Measurements from ENCODE around the gene LSM11.
A peak's percentile ranks its signal among the peaks of the same experiment; 100 is the strongest.

The LSM11 gene

DNA sequence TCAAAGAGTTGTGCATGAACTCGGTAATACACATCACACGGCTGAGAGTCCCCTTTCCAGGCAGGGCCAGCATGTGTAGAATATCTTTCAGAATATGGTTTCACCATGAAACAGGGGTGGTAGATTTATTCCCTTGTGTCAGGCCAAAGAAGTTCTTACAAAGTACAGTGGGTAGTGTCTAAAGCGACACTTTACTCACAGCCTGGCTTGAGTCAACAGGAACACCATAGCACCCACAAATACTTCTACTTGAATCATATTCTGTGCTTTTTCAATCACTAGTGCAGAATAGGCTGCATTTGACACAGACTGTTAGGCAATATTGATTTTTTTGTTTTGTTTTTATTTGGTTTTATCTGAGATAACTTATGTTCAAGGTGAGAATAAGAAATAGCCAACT is 12.6 kb downstream of the LSM11 start:
- no peak overlapping the region for H3K4me2 ChIP-seq (ENCODE audit: low read depth, low read length, poor library complexity, severe bottlenecking)
- H3K27ac ChIP-seq (ENCODE audit: low read depth, low read length), result no peak overlapping the region
- no peaks in the 10 kb centered on the region for H3K9me2 ChIP-seq (replicated peaks; ENCODE audit: insufficient read depth, low read length)
- no peak overlapping the region for H2AFZ ChIP-seq (ENCODE audit: low read depth, low read length, severe bottlenecking)
- H3K4me3 ChIP-seq (ENCODE audit: insufficient read depth, low read length, poor library complexity, severe bottlenecking), result no peak overlapping the region
- no peaks in the 10 kb centered on the region for H3K27me3 ChIP-seq (ENCODE audit: low read length)
- H3K79me2 ChIP-seq (ENCODE audit: insufficient read depth, low read length), result no peaks in the 10 kb centered on the region
- TF ChIP-seq CTCF (IDR thresholded peaks at IDR 0.05; ENCODE audit: insufficient read depth, low read length, poor library complexity, severe bottlenecking), result no peak
- no peak for TF ChIP-seq EZH2phosphoT487 (conservative IDR thresholded peaks at IDR 0.05; ENCODE audit: low read length)
- peaks cover 5% of the 10 kb centered on the region; the same call in 1 of the 2 replicates for H3K36me3 ChIP-seq (ENCODE audit: low read length)
- no peaks in the 10 kb centered on the region for H3F3A ChIP-seq (ENCODE audit: insufficient read depth)
- H3K9ac ChIP-seq (ENCODE audit: low read length), result no peak overlapping the region
- H4K20me1 ChIP-seq (ENCODE audit: low read depth, low read length), result no peaks in the 10 kb centered on the region
- no peaks in the 10 kb centered on the region for H3K9me3 ChIP-seq (ENCODE audit: insufficient read depth, low read length)

DNA sequence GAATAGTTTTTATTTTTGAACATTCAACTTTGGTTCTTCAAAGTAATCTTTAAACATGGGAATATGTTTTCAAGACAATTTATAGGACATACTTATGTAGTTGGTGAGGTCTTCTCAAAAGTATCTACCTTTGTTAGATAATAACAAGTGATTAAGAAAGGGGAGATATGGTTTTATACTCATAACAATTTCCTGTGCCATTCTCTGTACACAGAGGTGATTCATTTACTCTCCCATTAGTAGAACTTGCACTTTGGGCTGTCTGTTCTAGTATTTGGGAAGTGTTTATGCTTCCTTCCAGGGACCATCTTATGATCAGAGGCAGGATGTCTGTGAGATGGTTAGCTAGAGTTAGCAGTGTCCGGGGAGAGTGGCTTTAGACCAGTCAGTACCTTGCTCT is 15.2 kb downstream of the LSM11 start:
- Histone ChIP-seq H3K4me2 (ENCODE audit: low read depth, low read length, poor library complexity, severe bottlenecking) (no peak overlapping the region), H2AFZ (ENCODE audit: low read depth, low read length, severe bottlenecking) (no peak overlapping the region), H3K79me2 (ENCODE audit: insufficient read depth, low read length) (no peaks in the 10 kb centered on the region), H3K9ac (ENCODE audit: low read length) (no peak overlapping the region), H3K4me3 (ENCODE audit: insufficient read depth, low read length, poor library complexity, severe bottlenecking) (no peak overlapping the region), H3K9me3 (ENCODE audit: insufficient read depth, low read length) (no peaks in the 10 kb centered on the region), H4K20me1 (ENCODE audit: low read depth, low read length) (no peaks in the 10 kb centered on the region), H3K27ac (ENCODE audit: low read depth, low read length) (no peak overlapping the region), H3F3A (ENCODE audit: insufficient read depth) (no peaks in the 10 kb centered on the region), H3K36me3 (ENCODE audit: low read length) (peaks cover 5% of the 10 kb centered on the region; the same call in 1 of the 2 replicates), H3K9me2 (replicated peaks; ENCODE audit: insufficient read depth, low read length) (no peaks in the 10 kb centered on the region), H3K27me3 (ENCODE audit: low read length) (no peaks in the 10 kb centered on the region)
- no peak for TF ChIP-seq CTCF (IDR thresholded peaks at IDR 0.05; ENCODE audit: insufficient read depth, low read length, poor library complexity, severe bottlenecking)
- TF ChIP-seq EZH2phosphoT487 (conservative IDR thresholded peaks at IDR 0.05; ENCODE audit: low read length), result no peak

GRCh38 chr5:157761690-157762621 is 18.4 kb downstream of the LSM11 start:
- TF ChIP-seq CTCF (IDR thresholded peaks at IDR 0.05; ENCODE audit: insufficient read depth, low read length, poor library complexity, severe bottlenecking) (peak; percentile 84), EZH2phosphoT487 (conservative IDR thresholded peaks at IDR 0.05; ENCODE audit: low read length) (no peak)
- H3K9ac ChIP-seq (ENCODE audit: low read length), result no peak overlapping the region
- H3K4me2 ChIP-seq (ENCODE audit: low read depth, low read length, poor library complexity, severe bottlenecking), result no peak overlapping the region
- no peak overlapping the region for H3K4me3 ChIP-seq (ENCODE audit: insufficient read depth, low read length, poor library complexity, severe bottlenecking)
- no peaks in the 10 kb centered on the region for H3K79me2 ChIP-seq (ENCODE audit: insufficient read depth, low read length)
- no peaks in the 10 kb centered on the region for H3K27me3 ChIP-seq (ENCODE audit: low read length)
- H3K9me3 ChIP-seq (ENCODE audit: insufficient read depth, low read length), result no peaks in the 10 kb centered on the region
- no peak overlapping the region for H3K27ac ChIP-seq (ENCODE audit: low read depth, low read length)
- H2AFZ ChIP-seq (ENCODE audit: low read depth, low read length, severe bottlenecking), result no peak overlapping the region
- no peaks in the 10 kb centered on the region for H3K36me3 ChIP-seq (ENCODE audit: low read length)
- H3F3A ChIP-seq (ENCODE audit: insufficient read depth), result no peaks in the 10 kb centered on the region
- H3K9me2 ChIP-seq (replicated peaks; ENCODE audit: insufficient read depth, low read length), result no peaks in the 10 kb centered on the region
- no peaks in the 10 kb centered on the region for H4K20me1 ChIP-seq (ENCODE audit: low read depth, low read length)

All from SU-DHL-6 (cell line).